ENCODE measurements around the gene AJAP1.

AJAP1 gene

GRCh38 chr1:4660917-4661594, 6.6 kb downstream of the AJAP1 start:
- TF ChIP-seq, protein P1, sequence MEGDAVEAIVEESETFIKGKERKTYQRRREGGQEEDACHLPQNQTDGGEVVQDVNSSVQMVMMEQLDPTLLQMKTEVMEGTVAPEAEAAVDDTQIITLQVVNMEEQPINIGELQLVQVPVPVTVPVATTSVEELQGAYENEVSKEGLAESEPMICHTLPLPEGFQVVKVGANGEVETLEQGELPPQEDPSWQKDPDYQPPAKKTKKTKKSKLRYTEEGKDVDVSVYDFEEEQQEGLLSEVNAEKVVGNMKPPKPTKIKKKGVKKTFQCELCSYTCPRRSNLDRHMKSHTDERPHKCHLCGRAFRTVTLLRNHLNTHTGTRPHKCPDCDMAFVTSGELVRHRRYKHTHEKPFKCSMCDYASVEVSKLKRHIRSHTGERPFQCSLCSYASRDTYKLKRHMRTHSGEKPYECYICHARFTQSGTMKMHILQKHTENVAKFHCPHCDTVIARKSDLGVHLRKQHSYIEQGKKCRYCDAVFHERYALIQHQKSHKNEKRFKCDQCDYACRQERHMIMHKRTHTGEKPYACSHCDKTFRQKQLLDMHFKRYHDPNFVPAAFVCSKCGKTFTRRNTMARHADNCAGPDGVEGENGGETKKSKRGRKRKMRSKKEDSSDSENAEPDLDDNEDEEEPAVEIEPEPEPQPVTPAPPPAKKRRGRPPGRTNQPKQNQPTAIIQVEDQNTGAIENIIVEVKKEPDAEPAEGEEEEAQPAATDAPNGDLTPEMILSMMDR (IDR thresholded peaks at IDR 0.05; ENCODE audit: extremely low read depth, insufficient read depth, missing control alignments), result no peak
- in situ Hi-C loops (cut with MboI; ENCODE audit: low pct_unique_long_range_greater_than_20kb, low sequenced_read_pairs, unreplicated experiment), result no loop called here
- no peak for DNase-seq (ENCODE audit: low spot score)

DNA sequence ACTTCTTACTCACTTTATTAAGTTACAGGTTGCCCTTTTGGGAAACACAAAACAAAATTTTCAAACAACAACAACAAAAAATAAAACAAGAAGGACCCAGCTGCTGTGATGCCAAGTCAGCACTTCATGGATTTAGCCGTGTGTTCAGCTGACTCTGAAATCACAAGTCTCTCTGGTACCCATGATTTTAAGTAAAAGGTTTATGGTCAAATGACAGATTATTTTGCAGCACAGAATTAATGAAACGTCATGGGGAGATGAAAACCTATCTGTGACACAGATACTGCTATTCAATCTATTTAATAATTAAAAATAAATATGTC, 7.1 kb downstream of the AJAP1 start:
- TF ChIP-seq, protein P1 (IDR thresholded peaks at IDR 0.05; ENCODE audit: extremely low read depth, insufficient read depth, missing control alignments), result no peak
- in situ Hi-C loops (cut with MboI; ENCODE audit: low pct_unique_long_range_greater_than_20kb, low sequenced_read_pairs, unreplicated experiment), result no loop called here

GRCh38 chr1:4662168-4662567, 7.8 kb downstream of the AJAP1 start:
- in situ Hi-C loops (cut with MboI; ENCODE audit: low pct_unique_long_range_greater_than_20kb, low sequenced_read_pairs, unreplicated experiment), result no loop called here
- no peak for DNase-seq (ENCODE audit: low spot score)
- TF ChIP-seq, protein P1 (IDR thresholded peaks at IDR 0.05; ENCODE audit: extremely low read depth, insufficient read depth, missing control alignments), result no peak

More for the DNA sequence above, 7.1 kb downstream of the AJAP1 start:
- DNase-seq (ENCODE audit: low spot score), result no peak

DNA sequence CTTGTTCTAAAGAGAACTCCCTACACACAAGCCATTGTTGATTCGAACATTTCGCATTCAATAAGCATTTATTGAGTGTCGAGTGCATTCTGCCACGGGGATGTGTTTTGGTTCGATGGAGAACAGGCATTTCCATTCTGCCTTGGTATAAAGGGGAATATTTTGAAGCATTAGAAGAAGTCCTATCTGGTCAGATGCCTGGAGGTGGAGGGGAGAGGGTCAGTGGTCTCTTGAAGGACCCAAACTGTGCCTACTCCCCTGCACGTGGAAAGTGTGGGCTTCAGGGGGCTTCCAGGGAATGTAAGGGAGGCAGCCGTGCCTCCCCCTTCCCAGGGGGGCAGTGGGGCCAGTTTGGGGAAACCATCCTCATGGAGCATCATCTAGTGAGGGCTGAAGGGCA, 8.3 kb downstream of the AJAP1 start:
- in situ Hi-C loops (cut with MboI; ENCODE audit: low pct_unique_long_range_greater_than_20kb, low sequenced_read_pairs, unreplicated experiment), result no loop called here
- DNase-seq (ENCODE audit: low spot score), result no peak
- TF ChIP-seq, protein P1 (IDR thresholded peaks at IDR 0.05; ENCODE audit: extremely low read depth, insufficient read depth, missing control alignments), result no peak

DNA sequence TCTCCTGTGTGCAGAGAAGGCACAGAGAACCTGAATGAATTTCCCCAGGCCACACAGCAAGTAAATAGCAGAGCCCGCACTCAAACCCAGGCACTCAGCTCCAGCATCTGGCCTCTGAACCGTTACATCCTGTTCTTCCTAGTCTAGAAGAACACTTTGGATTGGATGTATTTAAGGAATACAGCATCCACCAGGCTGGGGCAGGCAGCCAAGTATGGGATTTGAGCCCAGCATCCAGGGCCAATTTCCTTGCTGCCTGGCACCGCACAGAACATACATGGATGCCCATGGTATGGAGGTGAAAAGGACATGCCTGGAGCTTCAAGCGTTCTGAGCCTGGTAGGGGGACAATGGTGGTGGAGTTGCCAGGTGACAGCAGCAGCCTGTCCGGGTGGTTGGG, 9.7 kb downstream of the AJAP1 start:
- DNase-seq (ENCODE audit: low spot score), result no peak
- TF ChIP-seq, protein P1 (IDR thresholded peaks at IDR 0.05; ENCODE audit: extremely low read depth, insufficient read depth, missing control alignments), result no peak
- in situ Hi-C loops (cut with MboI; ENCODE audit: low pct_unique_long_range_greater_than_20kb, low sequenced_read_pairs, unreplicated experiment), result no loop called here

DNA sequence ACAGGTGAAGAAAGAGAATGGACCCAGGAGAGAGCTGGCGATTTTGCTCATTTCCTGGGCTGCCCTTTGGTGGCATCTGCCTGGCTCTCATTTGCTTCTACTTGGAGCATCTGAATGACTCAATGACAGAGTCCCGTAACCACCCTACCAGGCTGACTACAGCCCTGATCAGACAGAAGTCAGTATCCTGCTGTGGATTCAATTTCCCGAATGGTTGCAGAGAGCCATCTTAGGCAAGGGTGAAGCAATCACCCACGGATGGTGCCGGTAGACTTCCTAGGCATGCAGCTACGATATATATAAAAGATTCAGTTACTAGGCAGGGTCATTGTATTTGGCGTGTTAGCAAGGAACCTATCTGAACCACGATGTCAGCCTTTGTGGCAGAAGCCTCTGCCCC, 10.2 kb downstream of the AJAP1 start:
- TF ChIP-seq, protein P1 (IDR thresholded peaks at IDR 0.05; ENCODE audit: extremely low read depth, insufficient read depth, missing control alignments), result no peak
- in situ Hi-C loops (cut with MboI; ENCODE audit: low pct_unique_long_range_greater_than_20kb, low sequenced_read_pairs, unreplicated experiment), result no loop called here
- DNase-seq (ENCODE audit: low spot score), result no peak
